Astrocyte of the spinal cord (primary cell): ENCODE results near the gene TCF23.

ENCODE experiments used
- DNase-seq: peaks from one replicate; pipeline ENCODE4 v3.0.0; 2011; ENCODE audit warnings: low read depth, low spot score
- H3K4me3 ChIP-seq: 2 replicates; pipeline ENCODE4 v1.5.1; 2011; ENCODE audit warnings: low read depth, mild to moderate bottlenecking, low read length, moderate library complexity
- in situ Hi-C: cut with HindIII; loops from 2 replicates; pipeline ENCODE4 v1.10.0; 2017; ENCODE audit warnings: low sequenced_read_pairs
- TF ChIP-seq, protein P1 (sequence below): IDR thresholded peaks from 2 replicates; pipeline ENCODE4 v1.5.1; 2012; ENCODE audit warnings: low read depth, mild to moderate bottlenecking, low read length, inconsistent platforms

The TCF23 gene

GRCh38 chr2:27143285-27143684 lies 5.5 kb upstream of the TCF23 start:
- TF ChIP-seq, protein P1, sequence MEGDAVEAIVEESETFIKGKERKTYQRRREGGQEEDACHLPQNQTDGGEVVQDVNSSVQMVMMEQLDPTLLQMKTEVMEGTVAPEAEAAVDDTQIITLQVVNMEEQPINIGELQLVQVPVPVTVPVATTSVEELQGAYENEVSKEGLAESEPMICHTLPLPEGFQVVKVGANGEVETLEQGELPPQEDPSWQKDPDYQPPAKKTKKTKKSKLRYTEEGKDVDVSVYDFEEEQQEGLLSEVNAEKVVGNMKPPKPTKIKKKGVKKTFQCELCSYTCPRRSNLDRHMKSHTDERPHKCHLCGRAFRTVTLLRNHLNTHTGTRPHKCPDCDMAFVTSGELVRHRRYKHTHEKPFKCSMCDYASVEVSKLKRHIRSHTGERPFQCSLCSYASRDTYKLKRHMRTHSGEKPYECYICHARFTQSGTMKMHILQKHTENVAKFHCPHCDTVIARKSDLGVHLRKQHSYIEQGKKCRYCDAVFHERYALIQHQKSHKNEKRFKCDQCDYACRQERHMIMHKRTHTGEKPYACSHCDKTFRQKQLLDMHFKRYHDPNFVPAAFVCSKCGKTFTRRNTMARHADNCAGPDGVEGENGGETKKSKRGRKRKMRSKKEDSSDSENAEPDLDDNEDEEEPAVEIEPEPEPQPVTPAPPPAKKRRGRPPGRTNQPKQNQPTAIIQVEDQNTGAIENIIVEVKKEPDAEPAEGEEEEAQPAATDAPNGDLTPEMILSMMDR = no peak
- in situ Hi-C loops = no loop called here

GRCh38 chr2:27145682-27146081 lies 3.1 kb upstream of the TCF23 start:
- DNase-seq = no peak
- in situ Hi-C loops = no loop called here
- TF ChIP-seq, protein P1 = no peak
- no peak overlapping the region for H3K4me3 ChIP-seq

More at GRCh38 chr2:27143285-27143684, 5.5 kb upstream of the TCF23 start:
- no peak overlapping the region for H3K4me3 ChIP-seq
- DNase-seq = no peak

DNA sequence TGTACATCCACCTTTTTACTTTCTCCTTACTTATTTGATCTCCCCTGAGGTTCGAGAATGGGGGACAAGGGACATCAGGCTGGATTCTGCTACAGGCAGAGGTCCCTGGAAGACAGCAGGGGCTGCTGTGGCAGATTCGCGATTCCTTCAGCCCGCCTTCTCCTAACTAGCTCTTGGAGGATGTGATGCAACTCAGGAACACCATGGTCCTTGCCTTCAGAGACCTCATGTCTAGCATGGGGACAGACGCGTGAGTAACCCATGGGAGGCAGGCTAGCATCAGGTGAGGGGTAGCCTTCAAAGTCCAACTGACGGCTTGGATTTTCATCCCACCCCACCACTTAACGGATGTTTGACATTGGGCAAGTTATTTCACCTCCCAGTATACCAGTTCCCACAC lies 869 bp upstream of the TCF23 start:
- no peak overlapping the region for H3K4me3 ChIP-seq
- no peak for DNase-seq
- TF ChIP-seq, protein P1 = no peak
- in situ Hi-C loops = no loop called here

DNA sequence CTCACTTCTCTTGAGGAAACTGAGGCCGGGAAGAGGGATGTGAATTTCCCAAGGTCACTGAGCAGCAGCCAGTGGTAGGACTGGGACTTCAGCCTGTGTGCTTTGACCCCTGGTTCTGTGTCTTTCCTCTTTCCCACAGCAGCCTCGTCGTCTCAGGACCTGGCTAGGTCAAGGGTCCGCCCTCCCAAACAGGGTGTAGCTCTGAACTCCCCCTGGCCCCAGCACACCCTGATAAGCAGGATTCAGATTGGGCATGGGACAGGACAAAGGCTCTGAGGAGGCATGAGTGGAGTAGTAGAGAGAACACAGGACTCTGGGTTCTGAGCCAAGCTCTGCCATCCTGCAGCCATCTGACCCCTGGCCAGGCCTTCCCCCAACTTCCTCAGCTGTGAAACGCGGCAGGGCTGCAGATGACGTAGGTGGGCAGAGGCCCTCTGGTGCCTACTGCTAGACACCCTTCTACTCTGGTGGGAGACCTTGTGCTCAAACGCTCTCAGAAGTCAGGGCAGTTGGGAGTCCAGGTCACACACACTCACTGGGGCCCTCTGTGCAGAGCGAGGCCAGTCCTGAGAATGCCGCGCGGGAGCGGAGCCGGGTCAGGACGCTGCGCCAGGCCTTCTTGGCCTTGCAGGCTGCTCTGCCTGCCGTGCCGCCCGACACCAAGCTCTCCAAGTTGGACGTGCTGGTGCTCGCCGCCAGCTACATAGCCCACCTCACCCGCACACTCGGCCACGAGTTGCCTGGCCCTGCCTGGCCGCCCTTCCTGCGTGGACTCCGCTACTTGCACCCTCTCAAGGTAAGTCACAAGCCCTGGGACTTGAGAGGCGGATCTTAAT lies 984 bp downstream of the TCF23 start:
- no peak overlapping the region for H3K4me3 ChIP-seq
- TF ChIP-seq, protein P1 = no peak
- in situ Hi-C loops = no loop called here
- DNase-seq = no peak

DNA sequence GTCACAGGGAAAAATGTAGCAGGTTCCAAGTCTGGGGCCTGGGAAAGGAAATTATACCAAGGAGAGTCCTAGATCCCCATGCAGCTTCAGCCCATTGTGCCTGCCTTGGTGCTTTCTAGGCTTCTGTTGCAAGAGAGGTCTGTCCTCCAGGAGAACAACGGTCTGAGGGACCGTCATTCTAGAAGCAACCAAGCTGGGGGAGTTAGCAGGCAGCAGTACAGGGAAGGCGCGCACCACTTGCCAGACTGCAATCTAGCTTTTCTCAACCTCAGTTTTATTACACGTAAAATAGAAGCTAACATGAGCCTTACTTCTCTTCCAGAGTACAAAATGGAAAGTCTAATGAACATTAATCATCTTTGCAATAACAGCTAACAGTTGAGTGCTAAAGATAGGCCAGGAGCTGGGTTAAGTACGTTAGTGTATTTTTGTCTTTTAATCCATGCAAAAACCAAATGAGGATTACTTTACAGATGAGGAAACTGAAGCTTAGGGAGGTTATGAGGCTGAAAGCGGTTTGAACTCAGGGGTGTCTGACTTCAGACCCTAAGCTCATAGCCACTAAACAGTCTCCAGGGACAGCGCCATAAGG lies 1.9 kb downstream of the TCF23 start:
- TF ChIP-seq, protein P1 = no peak
- H3K4me3 ChIP-seq = no peak overlapping the region
- DNase-seq = no peak
- in situ Hi-C loops = no loop called here

DNA sequence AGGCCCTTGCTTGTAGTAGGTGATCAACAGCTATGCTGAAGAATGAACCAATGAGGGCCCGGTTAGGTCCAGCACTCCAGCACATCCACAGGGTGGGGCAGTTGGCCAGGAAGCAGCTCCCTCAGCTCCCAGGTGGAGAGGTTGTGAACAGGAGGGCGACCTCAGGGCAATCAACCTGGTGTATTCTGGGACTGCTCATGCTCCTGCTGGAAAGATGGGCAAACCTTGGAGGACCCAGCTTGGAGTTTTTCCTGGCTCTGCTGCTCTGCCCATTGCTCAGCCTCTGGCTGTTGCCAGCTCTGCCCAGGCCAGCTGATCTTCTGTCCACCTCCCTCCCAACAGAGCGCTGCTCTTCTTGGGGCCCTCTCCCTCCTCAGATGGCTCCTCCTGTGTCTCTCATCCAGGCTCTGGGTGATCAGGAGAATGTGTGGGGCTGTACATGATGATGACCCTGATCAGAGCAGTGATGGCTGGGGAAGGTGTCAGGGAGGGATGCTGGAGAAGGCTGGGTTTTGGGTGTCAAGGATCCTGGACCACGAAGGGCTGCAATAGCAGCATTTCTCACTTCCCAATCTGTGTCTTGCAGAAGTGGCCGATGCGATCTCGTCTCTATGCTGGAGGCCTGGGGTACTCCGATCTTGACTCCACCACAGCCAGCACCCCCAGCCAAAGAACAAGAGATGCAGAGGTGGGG lies 3.4 kb downstream of the TCF23 start:
- TF ChIP-seq, protein P1 = no peak
- in situ Hi-C loops = no loop called here
- no peak for DNase-seq
- no peak overlapping the region for H3K4me3 ChIP-seq
